HFF-Myc (cell line): Measurements from ENCODE around the gene DUSP11.
A peak's percentile ranks its signal among the peaks of the same experiment; 100 is the strongest.
"Not testable (repeated sequence)": the region's sequence is repeated elsewhere in the genome, so short reads cannot be mapped to it uniquely, and the experiment has no call there.

Experiments used
- DNase-seq: peaks from one replicate; pipeline ENCODE4 v3.0.0-alpha.2; 2011; ENCODE audit warnings: low read depth; ENCODE audit errors: extremely low read depth
- H3K4me3 ChIP-seq: replicated peaks from 2 replicates; pipeline ENCODE4 v1.5.1; 2011; ENCODE audit warnings: low read depth, mild to moderate bottlenecking, control low read depth, low read length
- CTCF ChIP-seq: IDR thresholded peaks from 2 replicates; pipeline ENCODE4 v1.5.1; 2012; ENCODE audit warnings: mild to moderate bottlenecking, low read depth, low read length, control low read depth; ENCODE audit errors: missing control alignments

DUSP11 gene

GRCh38 chr2:73736855-73737779, 42.8 kb downstream of the DUSP11 start, which contains the start of gene TPRKB:
TPRKB (minus strand) TSS chr2:73737345; CDS start chr2:73734569, 2,776 bp downstream.
- DNase-seq, result peak; percentile 94
- H3K4me3 ChIP-seq, result peak within 1 kb of the TSS; percentile 96
- TF ChIP-seq CTCF, result no peak

GRCh38 chr2:73736378-73736777, 43.5 kb downstream of the DUSP11 start:
- no peak for DNase-seq
- H3K4me3 ChIP-seq, result peak overlapping the region; percentile 96
- TF ChIP-seq CTCF, result no peak

- no peak for DNase-seq
- no peak for TF ChIP-seq CTCF
- H3K4me3 ChIP-seq, result no peak overlapping the region
These were observed 49.1 kb downstream of the DUSP11 start for GRCh38 chr2:73730810-73731209.

- no peak for DNase-seq
- no peak for TF ChIP-seq CTCF
These were observed 51.2 kb downstream of the DUSP11 start for GRCh38 chr2:73728711-73729110.

GRCh38 chr2:73728043-73728442, 51.9 kb downstream of the DUSP11 start:
- H3K4me3 ChIP-seq, result no peak overlapping the region
- no peak for TF ChIP-seq CTCF
- DNase-seq, result no peak

More at GRCh38 chr2:73728711-73729110, 51.2 kb downstream of the DUSP11 start:
- no peak overlapping the region for H3K4me3 ChIP-seq

- not testable (repeated sequence) for H3K4me3 ChIP-seq, DNase-seq
These were observed 53.2 kb downstream of the DUSP11 start for GRCh38 chr2:73726657-73727056.

- TF ChIP-seq CTCF, result no peak
- no peak for DNase-seq
- H3K4me3 ChIP-seq, result no peak overlapping the region
These were observed 60.9 kb downstream of the DUSP11 start for GRCh38 chr2:73718851-73719621.
